GM12878 (cell line): ENCODE data around the gene FAM50A. TPM values are rescaled to one million over a fixed set of nuclear protein-coding genes. Genes with fewer than 3 reads are reported as not detected.

ENCODE experiments used
- ATAC-seq: fragments of 200-7000 bp; cut with Tn5 transposase; 3 replicates; pipeline ENCODE4 v1.9.1; 2020; ENCODE audit warnings: mild to moderate bottlenecking, moderate library complexity
- BruUV-seq: library from RNA; stranded (reverse); fragments of 400-500 nt; replicated peaks from 2 replicates; lab custom pipeline; 2021; lab: Mats Ljungman, UMichigan
- CTCF ChIA-PET: fragments of 300-600 bp; sonication (Branson Sonifier 250); formaldehyde crosslinking; extraction: SDS; loops from one replicate; lab custom pipeline; 2021; ENCODE audit warnings: inconsistent platforms; lab: Yijun Ruan, JAX
- POLR2A ChIA-PET: fragments of 350-600 bp; formaldehyde crosslinking; extraction: SDS; loops from one replicate; lab custom pipeline; 2021; ENCODE audit warnings: inconsistent platforms; lab: Charles Lee
- RAD21 ChIA-PET: fragments of 300-600 bp; sonication (Branson Sonifier 250); formaldehyde crosslinking; loops from one replicate; lab custom pipeline; 2023; ENCODE audit warnings: antibody characterized with exemption; ENCODE audit not compliant: unreplicated experiment; lab: Charles Lee
- SMC1A ChIA-PET: fragments of 300-600 bp; sonication (Branson Sonifier 250); formaldehyde crosslinking; loops from one replicate; lab custom pipeline; 2023; ENCODE audit not compliant: unreplicated experiment, uncharacterized antibody; lab: Charles Lee
- DNase-seq: peaks from one replicate; pipeline ENCODE4 v3.0.0-alpha.2; 2011; ENCODE audit warnings: low read depth, low spot score
- FAIRE-seq: peaks from 3 replicates; lab custom pipeline; 2011; peaks lifted over from hg19 to GRCh38; lab: Jason Lieb, UNC
- H2AFZ ChIP-seq: 2 replicates; pipeline ENCODE4 v1.6.0; 2011; ENCODE audit warnings: low read depth, low read length, control low read depth; ENCODE audit not compliant: control insufficient read depth
- H3K27ac ChIP-seq: 2 replicates; pipeline ENCODE4 v1.5.1; 2011; ENCODE audit warnings: control low read depth; ENCODE audit not compliant: control insufficient read depth, insufficient read depth
- H3K27me3 ChIP-seq, 2 experiments: replicated peaks in 1 of 2; 2 replicates each; pipeline versions ENCODE4 v1.6.0 to v1.6.1; 2011; ENCODE audit warnings: low read length in 1 of 2; ENCODE audit not compliant: control insufficient read depth in 2 of 2, insufficient read depth in 2 of 2
- H3K36me3 ChIP-seq, 2 experiments: 2 replicates each; pipeline ENCODE4 v1.5.1; 2011; ENCODE audit warnings: low read length in 1 of 2; ENCODE audit not compliant: control insufficient read depth in 2 of 2, insufficient read depth in 2 of 2
- H3K4me1 ChIP-seq: 2 replicates; pipeline ENCODE4 v1.6.1; 2011; ENCODE audit warnings: mild to moderate bottlenecking, low read length, moderate library complexity, mixed read lengths; ENCODE audit not compliant: control insufficient read depth, insufficient read depth
- H3K4me2 ChIP-seq: 2 replicates; pipeline ENCODE4 v1.6.0; 2011; ENCODE audit warnings: control low read depth; ENCODE audit not compliant: control insufficient read depth, insufficient read depth
- H3K4me3 ChIP-seq: fragments of 200-600 bp; sonication (generic); 2 replicates; pipeline ENCODE4 v1.5.1; 2016
- H3K79me2 ChIP-seq: 2 replicates; pipeline ENCODE4 v1.6.0; 2011; ENCODE audit warnings: low read length; ENCODE audit not compliant: control insufficient read depth, insufficient read depth
- H3K9ac ChIP-seq: 2 replicates; pipeline ENCODE4 v1.8.0; 2011; ENCODE audit warnings: low read length, control low read depth, mixed read lengths; ENCODE audit not compliant: control insufficient read depth, insufficient read depth
- H3K9me3 ChIP-seq: replicated peaks from 3 replicates; pipeline ENCODE4 v1.5.1; 2011; ENCODE audit warnings: mild to moderate bottlenecking, low read length; ENCODE audit not compliant: control insufficient read depth, insufficient read depth
- H4K20me1 ChIP-seq: 2 replicates; pipeline ENCODE4 v1.6.0; 2011; ENCODE audit not compliant: control insufficient read depth, insufficient read depth
- BRCA1 ChIP-seq: IDR thresholded peaks from 2 replicates; pipeline ENCODE4 v1.6.1; 2011; ENCODE audit warnings: low read depth, low read length, improper control_type of control experiment
- E4F1 ChIP-seq: fragments of 450-650 bp; IDR thresholded peaks from 2 replicates; pipeline ENCODE4 v1.6.1; 2018; ENCODE audit warnings: borderline replicate concordance, mild to moderate bottlenecking; ENCODE audit not compliant: partially characterized antibody
- EGR1 ChIP-seq, 2 experiments: IDR thresholded peaks; 1 replicate in 1 of 2; 2 replicates in 1 of 2; pipeline ENCODE4 v1.6.1; 2011 to 2012; ENCODE audit warnings: low read depth in 2 of 2, low read length in 2 of 2, borderline replicate concordance in 1 of 2, mild to moderate bottlenecking in 1 of 2, moderate library complexity in 1 of 2
- ELK1 ChIP-seq: IDR thresholded peaks from 2 replicates; pipeline ENCODE4 v1.6.1; 2012; ENCODE audit warnings: low read depth, low read length, improper control_type of control experiment
- EZH2 ChIP-seq: IDR thresholded peaks from 2 replicates; pipeline ENCODE4 v1.6.1; 2012; ENCODE audit warnings: low read depth, mild to moderate bottlenecking, control low read depth, inconsistent platforms, low read length, borderline replicate concordance; ENCODE audit not compliant: control insufficient read depth
- MEF2B ChIP-seq: fragments of 450-650 bp; IDR thresholded peaks from 2 replicates; pipeline ENCODE4 v1.6.1; 2018; ENCODE audit warnings: mild to moderate bottlenecking, moderate library complexity; ENCODE audit not compliant: partially characterized antibody, poor library complexity, severe bottlenecking
- NBN ChIP-seq: fragments of 450-650 bp; IDR thresholded peaks from 2 replicates; pipeline ENCODE4 v1.6.1; 2016
- NFYB ChIP-seq: IDR thresholded peaks from 2 replicates; pipeline ENCODE4 v1.6.1; 2011; ENCODE audit warnings: low read depth, mild to moderate bottlenecking, low read length, improper control_type of control experiment, moderate library complexity; ENCODE audit not compliant: insufficient read depth
- PAX5 ChIP-seq: IDR thresholded peaks from 2 replicates; pipeline ENCODE4 v1.6.1; 2011; ENCODE audit warnings: low read depth, low read length, borderline replicate concordance
- PRDM15 ChIP-seq: fragments of 450-650 bp; formaldehyde crosslinking; IDR thresholded peaks from 2 replicates; pipeline ENCODE4 v1.4.0; 2020; ENCODE audit warnings: mild to moderate bottlenecking, moderate library complexity
- RELA ChIP-seq: fragments of 450-650 bp; IDR thresholded peaks from 2 replicates; pipeline ENCODE4 v1.8.0; 2014; ENCODE audit warnings: borderline replicate concordance; ENCODE audit not compliant: partially characterized antibody
- SMAD5 ChIP-seq: IDR thresholded peaks from 2 replicates; pipeline ENCODE4 v1.6.1; 2016; ENCODE audit warnings: antibody characterized with exemption, low read depth
- STAT1 ChIP-seq: fragments of 450-650 bp; conservative IDR thresholded peaks from 2 replicates; pipeline ENCODE4 v1.6.1; 2014; ENCODE audit warnings: antibody characterized with exemption, mild to moderate bottlenecking
- WGBS: methylation state at CpG from one replicate; pipeline ENCODE4 v1.1.6; 2016; ENCODE audit warnings: low lambda C conversion rate; ENCODE audit not compliant: insufficient replicate concordance, insufficient coverage; ENCODE audit errors: missing lambda C conversion rate; 5-methylcytosine and 5-hydroxymethylcytosine counted together
- in situ Hi-C: fragments of 300-500 bp; cut with MboI; formaldehyde crosslinking; loops from 9 replicates; pipeline ENCODE4 v1.14.3; 2018; ENCODE audit warnings: mixed read lengths
- intact Hi-C: fragments of 100-400 bp; cut with micrococcal nuclease; formaldehyde crosslinking; loops from one replicate; pipeline ENCODE4 v1.14.2; 2022; ENCODE audit not compliant: unreplicated experiment
- polyA plus RNA-seq, 11 experiments: library from polyadenylated mRNA; depleted of rRNA in 4 of 11; unstranded in 6 of 11; stranded (reverse) in 5 of 11; fragments of >200 nt; fragmentation: Nextera tagmentation in 4 of 11; fragmentation: Illumina TruSeq in 1 of 11; extraction: Ambion mirVana in 4 of 11; extraction: Trizol in 1 of 11; gene quantifications; 1 replicate in 1 of 11; 2 replicates in 10 of 11; pipeline versions ENCODE4 v1.2.1 to v1.2.3, GENCODE V29; 2011 to 2016; ENCODE audit warnings: inconsistent platforms in 2 of 11, missing spikeins in 2 of 11, low read depth in 1 of 11
- total RNA-seq, 4 experiments: library from RNA; depleted of rRNA in 3 of 4; stranded (reverse); fragments of >200 nt in 3 of 4; fragmentation: Illumina TruSeq in 1 of 4; extraction: Trizol in 1 of 4; gene quantifications; 2 replicates each; pipeline versions ENCODE4 v1.2.1 to v1.2.3, GENCODE V29; 2013 to 2021

FAM50A gene
- total and polyA plus RNA-seq, 10 of the 15 experiments (the other 5 are each of a cell fraction or from before 2014, with no cell fraction given), result 4.2 to 46.7 (median 34.6) TPM

- in situ Hi-C loops (no loop called here), intact Hi-C loops (no loop called here)
- Histone ChIP-seq H3K36me3 (peaks cover 0 to 2% of the 10 kb centered on the region in 2 experiments; a peak in 1 of 4 replicates), H3K79me2 (peaks cover 12% of the 10 kb centered on the region), H3K27ac (no peak overlapping the region), H3K4me1 (no peaks in the 10 kb centered on the region), H3K27me3 (no peaks in the 10 kb centered on the region), H3K4me2 (no peak overlapping the region), H3K9ac (no peak overlapping the region), H4K20me1 (no peaks in the 10 kb centered on the region), H3K9me3 (no peaks in the 10 kb centered on the region; the same call in 2 of the 3 replicates), H3K4me3 (no peak overlapping the region), H2AFZ (no peak overlapping the region)
- no TSS peak for BruUV-seq
- ChIA-PET RAD21 (no interaction called here), SMC1A (no interaction called here), CTCF (no interaction called here), POLR2A (interaction anchor here (1.0 to 4.1 kb wide), 3 partner anchors 19 to 97 kb away, joined by 3 to 32 read pairs (median 5); partner anchors contain the start of gene TAFAZZIN)
- WGBS, result 73% methylated on average over 6 of the region's 6 CpGs
- no peak for FAIRE-seq
- no peak for TF ChIP-seq E4F1
- TF ChIP-seq EGR1 (IDR thresholded peaks at IDR 0.05; ENCODE audit: borderline replicate concordance in 1 of 2, low read depth in 2 of 2, low read length in 2 of 2), result no peak
- no peak for TF ChIP-seq NFYB
- no peak for TF ChIP-seq EZH2
- no peak for TF ChIP-seq MEF2B
- TF ChIP-seq PAX5, result no peak
- no peak for TF ChIP-seq PRDM15 (CRISPR knock-in tag)
- TF ChIP-seq RELA, result no peak
- no peak for TF ChIP-seq STAT1
- no peak for TF ChIP-seq SMAD5
- TF ChIP-seq ELK1, result no peak
- TF ChIP-seq NBN, result no peak
- TF ChIP-seq BRCA1, result no peak
- no peak for ATAC-seq
- no peak for DNase-seq
Observed at GRCh38 chrX:154430479-154430878, 13.5 kb upstream of the FAM50A start.
